ENCODE measurements around the gene VLDLR.

- no peak for TF ChIP-seq CTCF (IDR thresholded peaks at IDR 0.05; ENCODE audit: insufficient read depth, low read length, poor library complexity, severe bottlenecking)
- TF ChIP-seq EZH2phosphoT487 (conservative IDR thresholded peaks at IDR 0.05; ENCODE audit: low read length): no peak
Measured at GRCh38 chr9:2611961-2612360, 9.6 kb upstream of the VLDLR start.

All from SU-DHL-6 (cell line).